Measurements from ENCODE around the gene HNF1A. TPM values are rescaled to one million over a fixed set of nuclear protein-coding genes. Genes with fewer than 3 reads are reported as not detected.

The HNF1A gene
- total RNA-seq, 1 donor from 2014 or later, result not detected

DNA sequence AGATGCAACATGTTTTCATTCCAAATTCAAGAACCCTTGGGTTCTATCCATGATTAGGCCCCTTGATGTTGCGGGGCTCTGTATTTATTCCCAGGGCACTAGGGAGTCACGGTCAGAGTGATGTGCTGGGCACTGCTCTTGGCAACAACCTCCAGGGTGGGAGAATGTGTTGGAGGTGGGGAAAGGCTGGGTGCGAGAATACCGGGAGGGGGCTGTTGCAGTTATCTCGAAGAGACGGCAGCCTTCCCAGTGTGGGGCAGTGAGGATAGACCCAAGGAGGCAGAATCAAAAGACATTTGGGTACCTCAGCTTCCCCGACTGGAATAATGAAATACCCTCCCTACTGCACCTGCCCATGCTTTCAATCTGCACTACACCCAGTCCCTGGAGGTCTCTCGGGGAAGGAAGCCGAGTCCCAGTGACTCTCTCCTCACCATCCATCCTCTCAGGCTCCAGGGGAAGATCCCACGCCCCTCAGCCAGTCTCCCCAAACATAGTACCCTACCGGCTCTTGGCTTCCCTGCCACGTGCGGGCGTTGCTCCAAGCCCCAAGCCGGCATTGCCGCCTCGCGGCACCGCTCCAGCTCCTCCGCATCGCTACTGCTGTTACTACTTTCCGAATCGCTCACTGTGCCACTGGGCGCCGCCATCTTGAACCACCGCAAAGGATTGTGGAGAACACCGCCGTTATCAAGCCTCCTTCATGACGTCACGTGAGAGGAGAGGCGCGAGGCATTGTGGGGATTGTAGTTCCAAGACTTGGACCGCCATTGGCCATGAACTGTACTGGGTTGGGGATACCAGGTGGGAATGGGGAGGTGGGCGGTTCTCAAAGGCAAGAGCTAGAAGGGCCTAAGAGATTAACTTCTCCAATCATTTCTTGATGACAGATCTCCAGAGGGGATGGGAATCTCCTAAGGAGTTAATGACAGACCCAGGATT, 37.8 kb downstream of the HNF1A start, which contains the start of gene C12orf43:
Gene C12orf43 (minus strand): TSS at position 663 of the 942 bp plus-strand sequence. CDS start 13 bp downstream, at position 650.
- TF ChIP-seq, protein P1, sequence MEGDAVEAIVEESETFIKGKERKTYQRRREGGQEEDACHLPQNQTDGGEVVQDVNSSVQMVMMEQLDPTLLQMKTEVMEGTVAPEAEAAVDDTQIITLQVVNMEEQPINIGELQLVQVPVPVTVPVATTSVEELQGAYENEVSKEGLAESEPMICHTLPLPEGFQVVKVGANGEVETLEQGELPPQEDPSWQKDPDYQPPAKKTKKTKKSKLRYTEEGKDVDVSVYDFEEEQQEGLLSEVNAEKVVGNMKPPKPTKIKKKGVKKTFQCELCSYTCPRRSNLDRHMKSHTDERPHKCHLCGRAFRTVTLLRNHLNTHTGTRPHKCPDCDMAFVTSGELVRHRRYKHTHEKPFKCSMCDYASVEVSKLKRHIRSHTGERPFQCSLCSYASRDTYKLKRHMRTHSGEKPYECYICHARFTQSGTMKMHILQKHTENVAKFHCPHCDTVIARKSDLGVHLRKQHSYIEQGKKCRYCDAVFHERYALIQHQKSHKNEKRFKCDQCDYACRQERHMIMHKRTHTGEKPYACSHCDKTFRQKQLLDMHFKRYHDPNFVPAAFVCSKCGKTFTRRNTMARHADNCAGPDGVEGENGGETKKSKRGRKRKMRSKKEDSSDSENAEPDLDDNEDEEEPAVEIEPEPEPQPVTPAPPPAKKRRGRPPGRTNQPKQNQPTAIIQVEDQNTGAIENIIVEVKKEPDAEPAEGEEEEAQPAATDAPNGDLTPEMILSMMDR (IDR thresholded peaks at IDR 0.05; ENCODE audit: unreplicated experiment), result no peak
- peaks cover 7% of the 10 kb centered on the region for H3K36me3 Mint-ChIP-seq (ENCODE audit: low read depth, unreplicated experiment)
- H3K27me3 Mint-ChIP-seq (ENCODE audit: unreplicated experiment), result peaks cover 1% of the 10 kb centered on the region
- DNase-seq (ENCODE audit: low spot score), result peak; percentile 88
- H3K4me3 Mint-ChIP-seq (ENCODE audit: unreplicated experiment), result peak within 1 kb of the TSS; percentile 100
- H3K27ac Mint-ChIP-seq (ENCODE audit: unreplicated experiment), result peak within 1 kb of the TSS; percentile 87
- no peaks in the 10 kb centered on the region for H3K9me3 Mint-ChIP-seq (ENCODE audit: unreplicated experiment)
- H3K4me1 Mint-ChIP-seq (ENCODE audit: unreplicated experiment), result peaks cover 12% of the 10 kb centered on the region

DNA sequence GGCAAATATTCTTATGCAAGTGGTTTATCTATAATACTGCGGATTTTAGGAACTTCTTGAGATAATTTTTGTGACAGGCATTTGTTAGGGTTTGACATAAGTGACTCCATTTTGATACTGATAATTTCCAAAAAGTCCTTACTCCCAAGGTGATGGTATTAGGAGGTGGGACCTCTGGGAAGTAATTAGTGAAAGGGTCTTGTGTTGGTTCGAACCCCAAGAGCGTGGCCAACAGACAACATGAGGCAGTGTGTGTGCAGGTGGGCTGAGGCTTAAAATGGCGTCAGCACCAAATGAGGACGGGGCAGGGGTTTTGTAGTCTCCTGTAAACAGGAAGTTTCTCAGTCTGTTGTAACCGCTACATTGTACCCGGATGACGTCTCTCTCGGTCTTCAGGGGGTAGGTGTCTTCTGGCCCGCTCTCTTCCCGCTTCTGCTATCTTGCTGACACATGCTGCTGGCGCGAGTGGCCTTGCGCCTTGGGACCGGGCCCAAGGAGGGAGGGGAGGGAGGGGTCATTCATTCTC, 39.7 kb downstream of the HNF1A start:
- no peak overlapping the region for H3K4me3 Mint-ChIP-seq (ENCODE audit: unreplicated experiment)
- peaks cover 12% of the 10 kb centered on the region for H3K4me1 Mint-ChIP-seq (ENCODE audit: unreplicated experiment)
- TF ChIP-seq, protein P1 (IDR thresholded peaks at IDR 0.05; ENCODE audit: unreplicated experiment), result no peak
- H3K9me3 Mint-ChIP-seq (ENCODE audit: unreplicated experiment), result no peaks in the 10 kb centered on the region
- H3K27ac Mint-ChIP-seq (ENCODE audit: unreplicated experiment), result no peak overlapping the region
- H3K27me3 Mint-ChIP-seq (ENCODE audit: unreplicated experiment), result peaks cover 1% of the 10 kb centered on the region
- peaks cover 7% of the 10 kb centered on the region for H3K36me3 Mint-ChIP-seq (ENCODE audit: low read depth, unreplicated experiment)
- DNase-seq (ENCODE audit: low spot score), result no peak

DNA sequence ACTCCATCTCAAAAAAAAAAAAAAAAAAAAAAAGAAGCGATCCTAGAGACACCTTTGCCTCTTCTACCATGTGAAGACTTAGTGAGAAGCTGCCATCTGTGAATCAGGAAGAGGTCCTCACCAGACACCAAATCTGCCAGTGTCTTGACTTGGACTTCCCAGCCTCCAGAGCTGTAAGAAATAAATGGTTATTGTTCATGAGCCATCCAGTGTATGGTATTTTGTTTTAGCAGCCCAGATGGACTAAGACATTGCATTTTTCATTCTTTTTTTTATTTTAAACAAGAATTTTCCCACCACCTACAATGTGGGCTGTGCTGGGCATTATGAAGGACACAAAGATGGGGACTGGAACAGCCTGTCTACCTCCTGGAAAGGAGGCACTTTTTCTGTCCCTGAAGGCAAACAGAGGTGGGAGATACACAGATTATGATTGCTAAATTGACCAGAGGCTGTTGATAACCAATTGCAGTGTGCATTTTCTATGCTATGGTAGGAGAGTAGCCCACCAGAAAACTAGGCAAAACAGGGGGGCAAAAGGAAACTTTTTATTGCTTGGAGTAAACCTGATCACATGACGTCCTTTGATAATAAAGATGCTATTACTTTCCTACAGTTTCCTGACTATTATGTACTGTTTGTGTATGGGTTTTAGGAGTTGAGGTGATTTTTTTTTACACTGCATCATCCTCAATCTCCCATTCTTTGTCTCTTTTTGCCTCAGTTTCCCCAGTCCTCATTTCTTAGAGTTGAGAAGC, 40.7 kb downstream of the HNF1A start:
- Mint-ChIP-seq H3K27ac (ENCODE audit: unreplicated experiment) (no peak overlapping the region), H3K27me3 (ENCODE audit: unreplicated experiment) (peaks cover 1% of the 10 kb centered on the region), H3K9me3 (ENCODE audit: unreplicated experiment) (no peaks in the 10 kb centered on the region), H3K36me3 (ENCODE audit: low read depth, unreplicated experiment) (peaks cover 3% of the 10 kb centered on the region), H3K4me1 (ENCODE audit: unreplicated experiment) (peaks cover 12% of the 10 kb centered on the region), H3K4me3 (ENCODE audit: unreplicated experiment) (no peak overlapping the region)
- TF ChIP-seq, protein P1 (IDR thresholded peaks at IDR 0.05; ENCODE audit: unreplicated experiment), result no peak
- no peak for DNase-seq (ENCODE audit: low spot score)

DNA sequence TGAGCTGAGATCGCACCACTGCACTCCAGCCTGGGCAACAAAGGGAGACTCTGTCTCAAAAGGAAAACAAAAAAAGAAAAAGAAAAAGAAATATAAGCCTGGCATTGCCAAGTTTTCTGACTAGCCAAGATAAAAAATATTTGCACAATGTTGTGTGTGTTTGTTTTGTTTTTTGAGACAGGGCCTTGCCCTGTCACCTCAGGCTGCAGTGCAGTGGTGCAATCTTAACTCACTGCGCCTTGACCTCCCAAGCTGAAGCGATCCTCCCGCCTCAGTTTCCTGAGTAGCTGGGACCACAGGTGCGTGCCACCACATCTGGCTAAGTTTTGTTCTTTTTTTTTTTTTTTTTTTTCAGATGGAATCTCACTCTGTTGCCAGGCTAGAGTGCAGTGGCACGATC, 43.4 kb downstream of the HNF1A start:
- Mint-ChIP-seq H3K9me3 (ENCODE audit: unreplicated experiment) (no peaks in the 10 kb centered on the region), H3K27ac (ENCODE audit: unreplicated experiment) (no peak overlapping the region), H3K4me3 (ENCODE audit: unreplicated experiment) (no peak overlapping the region), H3K36me3 (ENCODE audit: low read depth, unreplicated experiment) (no peaks in the 10 kb centered on the region), H3K27me3 (ENCODE audit: unreplicated experiment) (no peaks in the 10 kb centered on the region), H3K4me1 (ENCODE audit: unreplicated experiment) (no peaks in the 10 kb centered on the region)
- no peak for DNase-seq (ENCODE audit: low spot score)
- TF ChIP-seq, protein P1 (IDR thresholded peaks at IDR 0.05; ENCODE audit: unreplicated experiment), result no peak
